HuH-7.5 (cell line): ENCODE data around the gene ELFN2.
"Not testable (repeated sequence)": the region's sequence is repeated elsewhere in the genome, so short reads cannot be mapped to it uniquely, and the experiment has no call there.

Experiments used
- DNase-seq: peaks from one replicate; pipeline ENCODE4 v3.0.0; 2011; ENCODE audit warnings: low spot score

ELFN2 gene

GRCh38 chr22:37334859-37335805, 92.1 kb downstream of the ELFN2 start:
- peak; percentile 61 for DNase-seq

DNA sequence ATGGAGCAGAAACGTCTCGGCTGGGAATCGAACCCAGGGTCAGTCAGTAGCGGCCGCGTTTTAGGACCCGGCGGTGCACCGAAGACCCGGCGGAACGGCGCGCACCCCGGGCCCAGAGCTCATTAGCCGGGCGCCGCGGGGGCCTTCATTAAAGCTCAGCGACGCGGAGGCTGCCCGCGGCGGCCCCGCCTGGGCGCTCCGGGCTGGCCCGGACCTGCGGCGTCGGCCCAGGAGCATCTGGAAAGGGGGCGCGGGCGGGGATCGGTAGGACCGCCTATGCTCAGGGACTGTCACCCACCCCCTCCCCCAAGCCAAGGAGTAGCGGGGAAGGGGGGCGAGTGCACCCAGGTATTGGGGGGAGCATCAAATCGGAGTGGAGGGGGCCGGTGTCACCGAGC, 92.8 kb downstream of the ELFN2 start:
- DNase-seq = no peak

DNA sequence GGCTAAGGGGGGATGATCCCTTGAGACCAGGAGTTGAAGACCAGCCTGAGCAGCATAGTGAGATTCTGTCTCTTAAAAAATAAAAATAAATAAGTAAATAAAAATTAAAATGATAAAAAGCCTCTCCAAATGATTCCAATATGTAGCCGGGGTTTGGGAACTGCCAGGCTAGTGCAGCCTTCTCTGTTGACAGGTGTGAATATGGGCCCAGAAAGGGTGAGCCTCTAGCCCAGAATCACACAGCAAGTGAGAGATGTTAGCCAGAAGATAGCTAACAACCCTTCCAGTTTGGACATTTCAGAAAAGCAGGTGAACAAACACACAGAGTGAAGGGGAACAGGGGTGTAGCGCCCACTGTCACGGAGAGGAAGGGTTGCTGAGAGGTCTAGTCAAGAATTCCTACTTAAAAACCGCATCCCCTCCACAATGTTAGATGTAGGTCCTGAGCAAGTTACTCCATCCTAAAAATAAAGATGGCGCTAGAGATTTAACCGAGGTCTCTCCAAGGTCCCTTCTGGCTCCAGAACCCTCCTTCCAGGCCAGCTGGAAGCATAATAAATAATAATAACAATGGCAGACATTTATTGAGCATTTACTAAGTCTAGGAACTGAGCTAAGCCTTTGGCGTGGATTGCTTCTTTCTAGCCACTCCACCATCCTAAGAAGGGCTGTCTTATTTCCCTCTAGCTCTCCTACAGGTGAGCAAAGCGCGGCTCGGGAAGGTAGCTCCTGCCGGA, 93.4 kb downstream of the ELFN2 start:
- no peak for DNase-seq

GRCh38 chr22:37331856-37332536, 95.3 kb downstream of the ELFN2 start:
- DNase-seq = no peak

- DNase-seq = no peak
Measured at GRCh38 chr22:37331034-37331428, 96.2 kb downstream of the ELFN2 start.

- peak; percentile 57 for DNase-seq
Measured at GRCh38 chr22:37330200-37331033, 96.9 kb downstream of the ELFN2 start.

- DNase-seq = no peak
Measured at GRCh38 chr22:37329238-37330140, 97.8 kb downstream of the ELFN2 start.

DNA sequence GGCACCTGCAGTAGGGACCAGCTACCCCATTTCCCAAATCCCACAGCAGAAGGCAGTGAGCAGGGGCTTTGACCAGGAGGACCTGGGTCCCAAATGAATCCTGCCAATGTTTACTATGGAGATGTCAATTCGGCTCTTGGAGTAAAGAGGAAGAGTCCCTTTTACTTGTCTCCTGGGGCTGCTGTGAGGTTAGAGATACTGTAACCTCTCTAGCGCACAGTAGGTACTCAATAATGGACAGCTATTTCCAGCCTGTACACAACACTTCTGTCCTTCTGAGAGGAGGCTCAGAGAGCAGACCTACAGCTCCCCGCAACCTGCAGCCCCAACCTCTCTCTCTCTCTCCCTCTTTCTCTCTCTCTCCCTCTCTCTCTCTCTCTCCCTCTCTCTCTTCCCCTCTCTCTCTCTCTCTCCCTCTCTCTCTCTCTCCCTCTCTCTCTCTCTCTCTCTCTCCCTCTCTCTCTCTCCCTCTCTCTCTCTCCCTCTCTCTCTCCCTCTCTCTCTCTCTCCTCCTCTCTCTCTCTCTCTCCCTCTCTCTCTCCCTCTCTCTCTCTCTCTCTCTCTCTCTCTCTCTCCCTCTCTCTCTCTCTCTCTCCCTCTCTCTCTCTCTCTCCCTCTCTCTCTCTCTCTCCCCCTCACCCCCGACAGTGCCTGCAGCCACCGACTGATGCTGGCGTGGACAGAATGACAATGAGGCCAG, 98.6 kb downstream of the ELFN2 start:
- DNase-seq = not testable (repeated sequence)

GRCh38 chr22:37328017-37328416, 99.3 kb downstream of the ELFN2 start:
- DNase-seq = no peak

DNA sequence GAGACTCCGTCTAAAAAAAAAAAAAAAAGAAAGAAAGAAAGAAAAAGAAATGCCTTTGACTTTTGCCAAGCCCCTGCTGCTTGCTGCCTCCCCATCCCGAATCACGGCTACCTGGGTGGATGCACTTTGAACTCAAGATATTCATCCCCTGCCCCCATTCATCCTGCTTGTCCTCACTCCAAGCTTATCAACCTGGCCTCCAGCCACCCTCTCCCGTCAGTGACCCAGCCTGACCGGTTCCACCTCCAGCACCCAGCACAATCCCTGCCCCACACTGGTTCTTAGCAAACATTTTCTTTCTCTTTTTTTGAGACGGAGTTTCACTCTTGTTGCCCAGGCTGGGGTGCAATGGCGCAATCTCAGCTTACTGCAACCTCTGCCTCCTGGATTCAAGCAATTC, 100.6 kb downstream of the ELFN2 start:
- peak; percentile 81 for DNase-seq

DNA sequence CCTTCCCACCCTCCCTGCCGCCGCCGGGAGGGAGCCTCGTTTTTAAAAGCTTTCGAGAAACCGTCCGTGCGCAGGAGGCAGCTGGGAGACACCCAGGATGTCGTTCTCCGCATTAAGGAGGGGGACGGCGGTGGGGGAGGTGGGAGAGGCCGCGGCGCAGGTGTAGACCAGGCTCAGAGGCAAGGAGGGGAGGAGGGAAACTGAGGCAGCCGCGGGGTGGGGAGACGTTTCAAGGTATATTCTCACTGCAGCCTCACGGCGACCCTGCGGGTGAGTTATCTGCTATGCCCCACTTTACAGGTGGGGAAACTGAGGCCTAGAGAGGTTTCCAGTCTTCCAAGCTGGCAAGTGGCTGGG, 102.3 kb downstream of the ELFN2 start:
- no peak for DNase-seq

- DNase-seq = no peak
Measured at GRCh38 chr22:37324340-37325038, 102.8 kb downstream of the ELFN2 start.

DNA sequence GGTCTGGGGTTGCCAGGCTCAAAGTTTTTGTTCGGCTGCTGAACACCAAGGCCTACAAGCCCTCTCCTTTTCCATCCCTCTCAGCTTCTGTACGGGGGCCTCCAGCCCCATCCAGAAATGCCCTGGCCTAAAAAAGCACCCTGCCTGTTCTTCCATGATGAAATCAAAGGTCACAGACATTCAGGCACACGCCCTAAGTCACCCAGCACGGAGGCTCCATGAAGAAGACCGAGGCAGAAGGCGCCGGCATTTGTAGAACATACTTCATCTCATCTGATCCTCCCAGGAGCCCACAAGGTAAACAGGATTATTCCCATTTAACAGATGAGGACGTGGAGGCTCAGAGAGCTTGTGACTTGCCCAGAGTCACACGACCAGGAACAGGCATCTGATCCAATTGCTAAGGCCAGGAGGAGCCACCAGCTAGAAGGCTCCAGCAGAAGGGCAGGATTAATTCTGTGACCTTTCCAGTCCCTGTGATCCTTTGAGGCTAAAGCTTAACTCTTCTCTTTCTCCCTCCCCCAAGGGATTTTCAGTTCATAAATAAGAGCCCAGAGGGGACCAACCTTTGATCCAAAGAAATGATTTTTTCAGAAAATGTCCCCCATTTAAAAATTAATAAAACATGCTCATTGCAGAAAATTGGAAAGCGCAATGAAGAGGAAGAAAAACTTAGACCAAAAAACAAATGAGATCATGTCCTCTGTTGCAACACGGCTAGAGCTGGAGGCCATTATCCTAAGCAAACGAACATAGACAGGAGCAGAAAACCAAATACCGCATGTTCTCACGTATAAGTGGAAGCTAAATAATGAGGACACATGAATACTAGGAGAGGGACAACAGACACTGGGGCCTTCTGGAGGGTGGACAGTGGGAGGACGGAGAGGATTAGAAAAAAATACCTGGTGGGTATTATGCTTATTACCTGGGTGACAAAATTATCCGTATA, 106.3 kb downstream of the ELFN2 start:
- no peak for DNase-seq

- no peak for DNase-seq
Measured at GRCh38 chr22:37319469-37319868, 107.8 kb downstream of the ELFN2 start.

GRCh38 chr22:37318364-37319109, 108.7 kb downstream of the ELFN2 start:
- no peak for DNase-seq
